ENCODE measurements around the gene CDCA4.

DNA sequence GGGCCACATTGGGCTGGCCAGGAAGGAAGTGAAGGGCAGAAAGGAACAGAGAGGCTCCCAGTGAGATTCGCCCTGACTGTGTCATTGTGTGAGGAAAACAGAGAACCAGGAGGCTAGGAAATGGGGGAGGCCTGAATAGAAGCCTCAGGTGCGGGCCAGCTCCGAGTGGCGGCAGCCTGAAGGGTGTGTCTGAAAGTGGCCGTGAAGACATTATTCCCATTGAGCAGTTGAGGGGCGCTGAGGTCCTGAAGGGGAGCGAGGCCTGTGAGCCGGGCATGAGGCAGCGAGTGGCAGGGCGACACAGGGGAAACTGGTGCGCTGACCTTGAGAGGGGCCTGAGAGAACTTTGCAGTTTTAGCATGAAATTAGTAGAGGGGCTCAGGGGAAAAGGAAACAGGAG, 28.4 kb downstream of the CDCA4 start:
- TF ChIP-seq, protein P1, sequence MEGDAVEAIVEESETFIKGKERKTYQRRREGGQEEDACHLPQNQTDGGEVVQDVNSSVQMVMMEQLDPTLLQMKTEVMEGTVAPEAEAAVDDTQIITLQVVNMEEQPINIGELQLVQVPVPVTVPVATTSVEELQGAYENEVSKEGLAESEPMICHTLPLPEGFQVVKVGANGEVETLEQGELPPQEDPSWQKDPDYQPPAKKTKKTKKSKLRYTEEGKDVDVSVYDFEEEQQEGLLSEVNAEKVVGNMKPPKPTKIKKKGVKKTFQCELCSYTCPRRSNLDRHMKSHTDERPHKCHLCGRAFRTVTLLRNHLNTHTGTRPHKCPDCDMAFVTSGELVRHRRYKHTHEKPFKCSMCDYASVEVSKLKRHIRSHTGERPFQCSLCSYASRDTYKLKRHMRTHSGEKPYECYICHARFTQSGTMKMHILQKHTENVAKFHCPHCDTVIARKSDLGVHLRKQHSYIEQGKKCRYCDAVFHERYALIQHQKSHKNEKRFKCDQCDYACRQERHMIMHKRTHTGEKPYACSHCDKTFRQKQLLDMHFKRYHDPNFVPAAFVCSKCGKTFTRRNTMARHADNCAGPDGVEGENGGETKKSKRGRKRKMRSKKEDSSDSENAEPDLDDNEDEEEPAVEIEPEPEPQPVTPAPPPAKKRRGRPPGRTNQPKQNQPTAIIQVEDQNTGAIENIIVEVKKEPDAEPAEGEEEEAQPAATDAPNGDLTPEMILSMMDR (IDR thresholded peaks at IDR 0.05 in 2 of 3, conservative IDR thresholded peaks at IDR 0.05 in 1 of 3; ENCODE audit: control insufficient read depth in 2 of 3, extremely low read depth in 1 of 3, insufficient read depth in 1 of 3, low read depth in 3 of 3, low read length in 3 of 3), result no peak
- TF ChIP-seq ZSCAN29 (IDR thresholded peaks at IDR 0.05) (no peak), SP1 (IDR thresholded peaks at IDR 0.05; ENCODE audit: low read depth, low read length) (no peak), NFYA (IDR thresholded peaks at IDR 0.05; ENCODE audit: borderline replicate concordance, low read depth, low read length) (no peak), SMC3 (IDR thresholded peaks at IDR 0.05; ENCODE audit: borderline replicate concordance, low read length) (no peak)
- TF ChIP-seq, protein P2, sequence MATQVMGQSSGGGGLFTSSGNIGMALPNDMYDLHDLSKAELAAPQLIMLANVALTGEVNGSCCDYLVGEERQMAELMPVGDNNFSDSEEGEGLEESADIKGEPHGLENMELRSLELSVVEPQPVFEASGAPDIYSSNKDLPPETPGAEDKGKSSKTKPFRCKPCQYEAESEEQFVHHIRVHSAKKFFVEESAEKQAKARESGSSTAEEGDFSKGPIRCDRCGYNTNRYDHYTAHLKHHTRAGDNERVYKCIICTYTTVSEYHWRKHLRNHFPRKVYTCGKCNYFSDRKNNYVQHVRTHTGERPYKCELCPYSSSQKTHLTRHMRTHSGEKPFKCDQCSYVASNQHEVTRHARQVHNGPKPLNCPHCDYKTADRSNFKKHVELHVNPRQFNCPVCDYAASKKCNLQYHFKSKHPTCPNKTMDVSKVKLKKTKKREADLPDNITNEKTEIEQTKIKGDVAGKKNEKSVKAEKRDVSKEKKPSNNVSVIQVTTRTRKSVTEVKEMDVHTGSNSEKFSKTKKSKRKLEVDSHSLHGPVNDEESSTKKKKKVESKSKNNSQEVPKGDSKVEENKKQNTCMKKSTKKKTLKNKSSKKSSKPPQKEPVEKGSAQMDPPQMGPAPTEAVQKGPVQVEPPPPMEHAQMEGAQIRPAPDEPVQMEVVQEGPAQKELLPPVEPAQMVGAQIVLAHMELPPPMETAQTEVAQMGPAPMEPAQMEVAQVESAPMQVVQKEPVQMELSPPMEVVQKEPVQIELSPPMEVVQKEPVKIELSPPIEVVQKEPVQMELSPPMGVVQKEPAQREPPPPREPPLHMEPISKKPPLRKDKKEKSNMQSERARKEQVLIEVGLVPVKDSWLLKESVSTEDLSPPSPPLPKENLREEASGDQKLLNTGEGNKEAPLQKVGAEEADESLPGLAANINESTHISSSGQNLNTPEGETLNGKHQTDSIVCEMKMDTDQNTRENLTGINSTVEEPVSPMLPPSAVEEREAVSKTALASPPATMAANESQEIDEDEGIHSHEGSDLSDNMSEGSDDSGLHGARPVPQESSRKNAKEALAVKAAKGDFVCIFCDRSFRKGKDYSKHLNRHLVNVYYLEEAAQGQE (IDR thresholded peaks at IDR 0.05; ENCODE audit: low read depth, low read length), result no peak
- TF ChIP-seq, protein P3, sequence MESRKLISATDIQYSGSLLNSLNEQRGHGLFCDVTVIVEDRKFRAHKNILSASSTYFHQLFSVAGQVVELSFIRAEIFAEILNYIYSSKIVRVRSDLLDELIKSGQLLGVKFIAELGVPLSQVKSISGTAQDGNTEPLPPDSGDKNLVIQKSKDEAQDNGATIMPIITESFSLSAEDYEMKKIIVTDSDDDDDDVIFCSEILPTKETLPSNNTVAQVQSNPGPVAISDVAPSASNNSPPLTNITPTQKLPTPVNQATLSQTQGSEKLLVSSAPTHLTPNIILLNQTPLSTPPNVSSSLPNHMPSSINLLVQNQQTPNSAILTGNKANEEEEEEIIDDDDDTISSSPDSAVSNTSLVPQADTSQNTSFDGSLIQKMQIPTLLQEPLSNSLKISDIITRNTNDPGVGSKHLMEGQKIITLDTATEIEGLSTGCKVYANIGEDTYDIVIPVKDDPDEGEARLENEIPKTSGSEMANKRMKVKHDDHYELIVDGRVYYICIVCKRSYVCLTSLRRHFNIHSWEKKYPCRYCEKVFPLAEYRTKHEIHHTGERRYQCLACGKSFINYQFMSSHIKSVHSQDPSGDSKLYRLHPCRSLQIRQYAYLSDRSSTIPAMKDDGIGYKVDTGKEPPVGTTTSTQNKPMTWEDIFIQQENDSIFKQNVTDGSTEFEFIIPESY (IDR thresholded peaks at IDR 0.05), result no peak

Data from GM12878 (cell line).